Activated naive CD8-positive, alpha-beta T cell (primary cell): ENCODE results near the gene MED27.

Experiments used
- H3K27ac Mint-ChIP-seq: one replicate; pipeline ENCODE4 v1.8.0; 2021; ENCODE audit warnings: mixed read lengths
- H3K27me3 Mint-ChIP-seq: one replicate; pipeline ENCODE4 v1.8.0; 2021; ENCODE audit warnings: mixed read lengths
- H3K36me3 Mint-ChIP-seq: one replicate; pipeline ENCODE4 v1.8.0; 2021; ENCODE audit warnings: mixed read lengths
- H3K4me1 Mint-ChIP-seq: one replicate; pipeline ENCODE4 v1.8.0; 2021; ENCODE audit warnings: low read depth, mixed read lengths
- H3K4me3 Mint-ChIP-seq: one replicate; pipeline ENCODE4 v1.8.0; 2021; ENCODE audit warnings: mild to moderate bottlenecking, mixed read lengths
- H3K9me3 Mint-ChIP-seq: one replicate; pipeline ENCODE4 v1.8.0; 2021; ENCODE audit warnings: low read depth, mixed read lengths

MED27 gene

DNA sequence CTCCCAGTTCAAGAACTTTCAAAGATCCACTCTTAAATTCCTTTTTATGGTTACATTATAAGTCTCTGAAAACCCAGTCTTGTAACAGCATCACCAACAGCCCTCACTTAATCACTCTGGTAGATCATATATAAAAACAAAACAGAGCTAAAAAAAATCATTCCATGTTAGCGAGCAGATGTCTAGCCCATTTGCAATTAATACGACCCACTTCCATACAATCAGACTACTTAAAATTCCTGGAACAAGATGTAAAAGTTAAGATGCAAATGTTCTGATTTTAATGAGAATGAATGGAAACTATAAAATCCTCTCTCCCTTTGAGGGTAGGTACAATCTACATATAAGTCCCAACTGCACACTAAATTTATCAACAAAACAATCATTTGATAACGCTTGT lies 167.0 kb downstream of the MED27 start:
- peaks cover 9% of the 10 kb centered on the region for H3K36me3 Mint-ChIP-seq
- H3K9me3 Mint-ChIP-seq: no peaks in the 10 kb centered on the region
- H3K4me1 Mint-ChIP-seq: no peaks in the 10 kb centered on the region
- no peak overlapping the region for H3K4me3 Mint-ChIP-seq
- no peak overlapping the region for H3K27ac Mint-ChIP-seq
- no peaks in the 10 kb centered on the region for H3K27me3 Mint-ChIP-seq

DNA sequence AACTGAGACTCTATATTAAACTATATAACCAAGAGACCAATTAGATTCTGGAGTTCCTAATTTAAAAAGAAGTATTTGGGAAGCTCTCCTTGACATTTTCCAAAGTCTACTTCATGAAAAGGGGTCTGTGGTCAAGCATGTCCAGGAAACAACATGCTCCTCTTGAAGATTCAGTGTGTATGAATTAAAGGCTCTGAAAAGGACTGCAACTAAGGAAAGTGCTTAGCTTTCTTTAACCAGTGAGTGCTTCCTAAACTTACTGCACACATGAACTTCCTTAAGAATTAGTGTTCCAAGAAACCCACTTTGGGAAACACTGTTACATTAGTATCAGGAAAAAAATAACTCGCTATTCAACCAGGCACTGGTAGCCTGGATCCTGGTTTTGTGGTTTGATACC lies 167.6 kb downstream of the MED27 start:
- Mint-ChIP-seq H3K36me3 (peaks cover 9% of the 10 kb centered on the region), H3K27ac (no peak overlapping the region), H3K27me3 (no peaks in the 10 kb centered on the region), H3K4me3 (no peak overlapping the region), H3K4me1 (no peaks in the 10 kb centered on the region), H3K9me3 (no peaks in the 10 kb centered on the region)

DNA sequence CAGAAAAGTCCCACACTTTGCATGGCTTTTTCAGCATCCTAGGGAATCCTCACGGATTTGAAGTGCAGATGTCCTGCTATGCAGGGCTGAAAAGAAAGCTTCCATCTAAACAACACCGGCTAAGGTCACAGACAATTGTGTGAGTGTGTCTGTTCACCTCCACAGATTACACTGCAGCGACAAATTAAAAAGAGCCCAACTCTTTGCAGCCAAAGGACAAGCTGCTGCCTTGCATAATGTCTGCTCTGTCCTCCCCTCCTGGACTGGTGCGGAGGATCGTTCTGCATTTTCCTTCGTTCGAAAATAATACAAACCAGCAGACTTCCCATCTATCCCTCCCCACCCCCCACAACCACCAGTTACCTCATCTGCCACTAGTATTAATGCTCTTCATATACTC lies 169.1 kb downstream of the MED27 start:
- no peak overlapping the region for H3K4me3 Mint-ChIP-seq
- H3K27ac Mint-ChIP-seq: no peak overlapping the region
- no peaks in the 10 kb centered on the region for H3K27me3 Mint-ChIP-seq
- no peaks in the 10 kb centered on the region for H3K4me1 Mint-ChIP-seq
- H3K9me3 Mint-ChIP-seq: no peaks in the 10 kb centered on the region
- H3K36me3 Mint-ChIP-seq: peaks cover 18% of the 10 kb centered on the region

DNA sequence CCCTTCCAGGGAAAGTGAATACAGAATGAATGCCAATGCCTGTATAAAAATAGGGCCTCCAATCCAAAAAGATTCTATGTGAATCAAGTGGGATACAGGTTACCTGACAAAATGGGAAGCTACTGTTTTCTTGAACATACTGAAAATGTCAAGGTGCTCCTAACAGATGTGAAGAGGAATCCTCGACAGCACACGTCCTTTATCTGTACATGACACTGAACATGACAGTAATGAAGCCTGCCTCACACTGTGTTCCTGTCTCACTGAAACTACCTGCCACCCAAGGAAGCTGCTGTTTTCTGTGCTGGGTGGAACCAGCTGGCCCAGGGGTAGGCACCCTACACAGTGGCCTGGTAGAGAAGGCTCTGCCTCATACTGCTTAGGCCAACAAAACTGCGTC lies 174.5 kb downstream of the MED27 start:
- H3K27ac Mint-ChIP-seq: no peak overlapping the region
- no peaks in the 10 kb centered on the region for H3K4me1 Mint-ChIP-seq
- H3K36me3 Mint-ChIP-seq: peaks cover 15% of the 10 kb centered on the region
- no peaks in the 10 kb centered on the region for H3K27me3 Mint-ChIP-seq
- H3K9me3 Mint-ChIP-seq: no peaks in the 10 kb centered on the region
- no peak overlapping the region for H3K4me3 Mint-ChIP-seq

DNA sequence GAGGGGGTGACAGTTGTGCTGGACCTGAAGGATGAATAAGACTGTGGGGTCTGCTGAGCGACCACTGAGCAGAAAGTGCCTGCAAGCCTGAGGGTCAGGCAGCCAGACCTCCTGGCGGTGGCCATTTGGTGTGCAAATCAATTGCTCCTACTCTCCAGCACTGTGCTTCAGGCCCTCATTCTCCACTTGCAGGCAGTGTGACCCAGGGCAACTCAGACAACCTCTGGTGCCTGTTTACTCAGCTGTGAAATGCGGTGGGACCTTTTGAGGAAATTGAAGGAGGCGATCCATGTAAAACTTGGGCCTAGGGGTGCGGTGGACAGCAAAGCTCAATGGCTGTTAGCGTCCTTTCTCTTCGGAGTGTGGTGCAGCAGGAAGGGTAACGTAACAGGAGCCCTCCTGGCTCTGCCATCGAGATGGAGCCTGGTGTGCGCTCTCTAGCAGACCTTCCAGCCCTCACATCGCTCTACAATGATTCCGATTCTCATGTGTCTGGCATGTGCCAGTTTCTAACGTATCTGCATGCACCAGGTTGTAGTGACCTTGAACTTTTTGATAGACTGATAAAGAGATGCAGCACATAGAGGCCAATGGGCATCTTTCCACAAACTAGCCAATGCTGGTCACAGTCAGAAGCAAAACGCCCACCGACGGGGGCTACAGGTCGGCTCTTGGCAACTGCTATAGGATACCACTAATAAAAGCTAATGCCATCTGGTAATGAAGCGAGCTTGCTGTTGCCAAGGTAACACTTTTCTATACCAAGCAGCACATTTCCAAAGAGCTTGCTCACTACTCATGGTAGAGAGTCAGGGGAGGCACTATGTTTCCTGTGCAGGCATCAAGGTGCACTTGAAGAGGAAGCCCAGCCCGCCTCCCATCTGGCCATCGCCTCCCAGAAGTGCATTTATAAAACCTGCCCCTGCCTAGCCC lies 180.1 kb downstream of the MED27 start:
- Mint-ChIP-seq H3K36me3 (peaks cover 5% of the 10 kb centered on the region), H3K4me1 (no peaks in the 10 kb centered on the region), H3K4me3 (no peak overlapping the region), H3K27me3 (no peaks in the 10 kb centered on the region), H3K27ac (no peak overlapping the region), H3K9me3 (no peaks in the 10 kb centered on the region)

DNA sequence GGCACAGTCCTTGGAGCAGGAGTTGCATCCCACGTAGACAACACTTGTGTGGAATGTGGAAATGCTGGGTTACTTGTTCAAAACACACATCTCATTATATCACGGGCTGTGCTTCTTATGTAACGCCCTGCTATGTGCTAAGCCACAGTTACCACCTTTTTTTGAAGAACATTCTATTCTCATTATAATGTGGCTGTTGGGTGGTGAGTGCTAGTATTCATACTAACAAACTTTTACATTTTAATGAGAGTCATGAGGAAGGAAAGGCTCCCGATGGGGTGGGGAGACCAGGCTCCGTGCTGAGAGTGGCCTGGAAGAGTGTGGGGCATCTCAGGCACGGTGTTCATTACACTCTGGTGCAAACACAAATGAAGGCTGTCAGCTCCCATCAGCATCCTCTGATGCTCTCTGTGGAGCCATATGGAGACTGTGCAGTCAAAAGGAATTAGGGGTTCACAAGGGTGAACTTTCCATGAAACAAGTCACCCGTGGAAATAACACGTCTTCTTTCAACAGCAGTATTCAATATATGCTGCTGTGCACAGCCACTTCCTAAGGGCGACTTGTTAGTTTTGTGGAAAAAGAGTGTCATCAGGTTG lies 186.7 kb downstream of the MED27 start:
- Mint-ChIP-seq H3K27ac (no peak overlapping the region), H3K27me3 (no peaks in the 10 kb centered on the region), H3K4me1 (no peaks in the 10 kb centered on the region), H3K9me3 (no peaks in the 10 kb centered on the region), H3K4me3 (no peak overlapping the region), H3K36me3 (peaks cover 14% of the 10 kb centered on the region)

DNA sequence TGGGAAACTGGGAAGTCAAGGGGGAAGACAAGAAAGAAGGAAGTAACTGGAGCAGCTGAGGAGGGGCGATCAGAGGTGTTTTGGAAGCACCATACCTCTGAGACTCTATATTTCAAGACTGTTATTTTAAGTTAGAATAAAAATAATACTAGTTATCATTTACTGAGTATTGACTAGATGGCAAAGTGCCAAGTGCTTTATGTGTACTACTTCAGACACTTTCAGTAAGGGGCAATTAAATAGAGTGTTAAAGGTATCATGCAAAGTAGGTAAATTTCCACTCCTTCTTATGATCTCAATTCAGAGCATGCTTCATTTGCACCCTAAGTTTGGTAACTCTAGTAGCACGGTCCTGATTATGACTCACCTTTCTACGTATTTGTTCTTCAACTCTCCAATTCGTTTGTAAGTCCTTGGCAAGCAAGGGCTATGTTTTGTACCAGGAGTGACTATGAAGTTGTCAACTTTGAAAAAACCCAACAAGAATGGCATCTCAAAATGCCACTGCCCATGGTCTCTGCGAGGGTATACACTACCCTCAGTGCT lies 187.4 kb downstream of the MED27 start:
- H3K36me3 Mint-ChIP-seq: peaks cover 14% of the 10 kb centered on the region
- no peaks in the 10 kb centered on the region for H3K9me3 Mint-ChIP-seq
- no peak overlapping the region for H3K4me3 Mint-ChIP-seq

DNA sequence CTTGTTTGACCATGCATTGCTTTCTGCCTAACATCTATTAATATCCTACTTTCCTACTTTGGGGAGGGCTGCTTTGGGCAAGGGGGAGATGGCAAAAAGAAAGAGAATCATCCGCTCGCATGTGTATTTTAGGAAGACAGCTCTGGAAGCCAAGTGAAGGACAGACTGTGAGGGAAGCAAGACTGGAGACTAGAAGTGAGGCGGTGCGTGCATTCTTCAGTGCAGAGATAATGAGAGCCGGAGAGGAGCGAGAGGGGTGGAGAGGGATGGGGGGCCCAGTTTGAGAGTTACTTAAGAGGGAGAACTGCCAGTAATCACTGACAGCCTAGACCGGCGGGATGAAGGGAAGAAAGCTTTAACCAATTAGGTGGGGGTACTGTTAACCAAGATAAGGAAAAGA lies 188.1 kb downstream of the MED27 start:
- peaks cover 14% of the 10 kb centered on the region for H3K36me3 Mint-ChIP-seq
- no peak overlapping the region for H3K4me3 Mint-ChIP-seq
- H3K27me3 Mint-ChIP-seq: no peaks in the 10 kb centered on the region
- no peak overlapping the region for H3K27ac Mint-ChIP-seq
- no peaks in the 10 kb centered on the region for H3K9me3 Mint-ChIP-seq
- no peaks in the 10 kb centered on the region for H3K4me1 Mint-ChIP-seq

More for the DNA sequence above, 187.4 kb downstream of the MED27 start:
- H3K4me1 Mint-ChIP-seq: no peaks in the 10 kb centered on the region
- H3K27ac Mint-ChIP-seq: no peak overlapping the region
- no peaks in the 10 kb centered on the region for H3K27me3 Mint-ChIP-seq

DNA sequence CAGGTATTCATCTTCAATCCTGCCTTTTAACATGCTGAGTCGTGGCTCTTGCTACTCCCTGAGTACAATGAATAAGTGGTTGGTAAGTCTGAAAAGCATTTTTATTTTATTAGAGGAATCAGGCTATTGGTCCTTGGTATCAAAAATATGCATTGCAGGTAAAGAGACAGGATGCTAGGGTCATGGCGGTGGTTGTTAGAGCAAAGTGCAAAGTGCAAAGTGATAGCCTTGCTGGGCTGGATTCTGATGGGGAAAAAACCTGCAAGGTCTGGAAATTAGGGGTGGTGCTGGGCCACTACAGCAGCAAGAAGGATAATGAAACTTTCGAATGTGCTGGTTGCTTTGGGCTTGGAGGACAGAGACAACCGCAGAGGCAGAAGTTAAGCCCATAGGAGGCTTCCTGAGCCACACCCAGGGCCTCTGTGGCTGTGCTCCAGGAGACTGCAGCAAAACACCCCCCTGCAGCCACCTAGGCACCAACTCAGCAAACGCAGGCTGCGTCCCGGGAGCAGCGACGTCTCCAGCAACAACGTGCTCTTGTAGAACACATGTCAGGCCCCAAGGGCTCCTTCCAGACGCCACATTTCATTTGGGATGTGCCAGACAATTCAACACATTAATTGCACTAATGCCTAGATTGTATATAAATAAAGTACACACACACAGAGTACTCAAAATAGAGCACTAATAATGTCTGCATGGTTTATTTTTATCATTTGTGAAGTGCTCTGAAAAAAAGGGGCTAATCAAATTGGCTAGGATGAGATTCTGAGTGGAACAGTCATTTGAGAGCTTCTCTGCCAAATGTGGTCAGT lies 190.0 kb downstream of the MED27 start:
- Mint-ChIP-seq H3K27ac (no peak overlapping the region), H3K36me3 (peaks cover 17% of the 10 kb centered on the region), H3K9me3 (no peaks in the 10 kb centered on the region), H3K27me3 (no peaks in the 10 kb centered on the region), H3K4me3 (no peak overlapping the region), H3K4me1 (no peaks in the 10 kb centered on the region)

DNA sequence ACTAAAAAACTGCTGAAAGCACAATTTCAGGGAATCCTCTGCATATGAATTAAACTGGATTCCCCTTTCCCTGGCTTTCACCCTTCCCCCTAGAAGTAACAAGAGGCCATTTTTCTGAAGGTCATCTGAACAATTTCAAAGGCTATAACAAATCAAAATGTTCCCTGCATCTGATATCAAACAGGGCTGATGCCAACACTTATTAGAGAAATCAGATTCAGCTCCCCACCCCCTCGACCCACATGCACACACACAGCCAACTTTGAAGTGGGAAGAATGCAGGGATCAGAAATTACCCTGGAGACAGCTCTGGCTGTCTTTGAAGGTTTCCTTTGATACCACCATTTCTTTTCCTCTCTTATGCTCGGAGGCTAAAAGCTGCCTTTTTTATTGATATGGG lies 190.7 kb downstream of the MED27 start:
- no peak overlapping the region for H3K4me3 Mint-ChIP-seq
- no peak overlapping the region for H3K27ac Mint-ChIP-seq
- H3K9me3 Mint-ChIP-seq: no peaks in the 10 kb centered on the region
- peaks cover 17% of the 10 kb centered on the region for H3K36me3 Mint-ChIP-seq
- H3K4me1 Mint-ChIP-seq: no peaks in the 10 kb centered on the region
- no peaks in the 10 kb centered on the region for H3K27me3 Mint-ChIP-seq

DNA sequence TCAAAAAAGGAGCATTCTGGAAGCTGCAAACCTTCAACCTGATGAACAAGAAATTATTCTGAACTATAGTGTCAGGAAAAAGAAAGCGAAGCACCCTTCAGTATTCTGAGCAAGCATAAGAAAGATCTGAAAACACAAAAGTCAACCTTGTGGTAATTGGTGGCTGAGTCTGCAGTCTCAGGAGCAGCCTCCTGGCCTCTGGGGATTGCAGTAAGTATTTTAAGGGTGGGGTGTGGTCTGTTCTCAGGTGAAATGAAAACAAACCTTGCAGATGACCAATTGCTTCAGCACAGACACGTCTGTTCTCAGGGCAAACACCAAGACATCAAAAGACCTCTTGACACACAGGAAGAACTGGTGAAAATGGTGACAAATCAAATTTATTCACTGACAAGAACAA lies 192.0 kb downstream of the MED27 start:
- Mint-ChIP-seq H3K4me1 (no peaks in the 10 kb centered on the region), H3K9me3 (no peaks in the 10 kb centered on the region), H3K27ac (no peak overlapping the region), H3K4me3 (no peak overlapping the region), H3K36me3 (peaks cover 16% of the 10 kb centered on the region), H3K27me3 (no peaks in the 10 kb centered on the region)

DNA sequence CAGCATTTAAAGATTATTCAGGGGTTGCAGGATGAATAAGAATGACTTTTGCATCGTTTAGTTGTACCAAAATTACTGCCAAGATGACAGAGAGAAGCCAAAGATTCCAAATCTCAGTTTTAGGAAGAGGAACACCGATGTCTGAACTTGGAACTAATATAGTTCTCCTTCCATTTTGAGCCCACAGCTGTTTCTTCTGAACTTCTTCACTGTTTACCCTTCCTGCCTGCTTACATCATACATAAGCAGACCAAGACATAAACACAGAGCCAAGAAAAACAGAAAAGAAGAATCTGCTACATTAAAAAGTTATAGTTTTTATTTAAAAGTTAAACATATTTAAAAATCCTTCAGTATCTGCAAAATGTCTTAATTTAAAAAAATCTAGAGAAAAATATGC lies 192.8 kb downstream of the MED27 start:
- Mint-ChIP-seq H3K27ac (no peak overlapping the region), H3K27me3 (no peaks in the 10 kb centered on the region), H3K4me3 (no peak overlapping the region), H3K4me1 (no peaks in the 10 kb centered on the region), H3K9me3 (no peaks in the 10 kb centered on the region), H3K36me3 (peaks cover 15% of the 10 kb centered on the region)

DNA sequence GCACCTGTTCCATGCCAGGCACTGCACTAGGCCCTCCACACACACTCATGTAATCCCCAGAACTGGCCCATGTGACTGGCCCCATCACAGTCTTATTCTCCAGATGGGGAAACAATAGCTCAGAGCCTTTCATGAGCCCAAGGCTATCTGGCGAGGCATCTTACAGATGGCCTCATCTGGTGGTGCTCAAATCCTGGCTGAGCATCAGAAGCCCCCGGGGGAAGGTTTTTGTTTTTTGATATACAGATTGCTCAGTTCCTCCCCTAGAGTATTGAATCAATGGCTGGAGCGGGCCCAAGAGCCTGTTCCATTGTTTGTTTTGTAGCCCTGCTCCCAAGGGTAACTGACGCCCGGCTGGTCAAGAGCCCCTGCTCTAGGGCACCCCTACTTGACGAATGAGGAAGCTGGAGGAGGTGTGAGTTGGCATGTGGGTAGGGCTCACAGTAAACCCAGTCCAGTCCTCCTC lies 194.5 kb downstream of the MED27 start:
- no peaks in the 10 kb centered on the region for H3K27me3 Mint-ChIP-seq
- H3K9me3 Mint-ChIP-seq: no peaks in the 10 kb centered on the region
- H3K4me3 Mint-ChIP-seq: no peak overlapping the region
- H3K27ac Mint-ChIP-seq: no peak overlapping the region
- H3K4me1 Mint-ChIP-seq: no peaks in the 10 kb centered on the region
- peaks cover 5% of the 10 kb centered on the region for H3K36me3 Mint-ChIP-seq

DNA sequence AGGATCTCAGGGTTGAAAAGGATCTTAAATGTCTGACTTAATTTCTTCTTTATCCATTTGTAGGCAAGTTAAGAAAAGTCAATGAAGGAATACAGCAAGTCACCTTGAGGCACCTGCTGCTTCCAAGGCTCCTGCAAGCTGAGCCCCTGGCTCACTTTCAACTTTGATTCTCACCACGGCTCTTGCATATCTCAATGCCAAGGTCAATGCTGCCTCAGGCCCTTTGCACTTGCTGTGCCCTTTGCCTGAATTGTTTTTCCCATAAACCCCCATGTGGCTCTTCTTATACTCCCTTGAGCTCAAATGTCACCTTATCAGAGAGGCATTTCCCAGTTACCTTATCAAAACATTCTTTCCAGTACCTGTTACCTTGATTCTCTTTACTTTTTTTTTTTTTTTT lies 195.4 kb downstream of the MED27 start:
- Mint-ChIP-seq H3K4me3 (no peak overlapping the region), H3K4me1 (peaks cover 4% of the 10 kb centered on the region), H3K27me3 (no peaks in the 10 kb centered on the region), H3K36me3 (peaks cover 5% of the 10 kb centered on the region), H3K9me3 (no peaks in the 10 kb centered on the region), H3K27ac (no peak overlapping the region)
